GM19438 (cell line): Measurements from ENCODE around the gene C1orf53.

Source experiments
- ATAC-seq: cut with Tn5 transposase; IDR thresholded peaks from one replicate; pipeline ENCODE4 v1.9.1; 2021; ENCODE audit warnings: low read depth; ENCODE audit not compliant: unreplicated experiment

The C1orf53 gene

GRCh38 chr1:197907846-197908616 lies 5.6 kb downstream of the C1orf53 start:
- ATAC-seq: no peak

DNA sequence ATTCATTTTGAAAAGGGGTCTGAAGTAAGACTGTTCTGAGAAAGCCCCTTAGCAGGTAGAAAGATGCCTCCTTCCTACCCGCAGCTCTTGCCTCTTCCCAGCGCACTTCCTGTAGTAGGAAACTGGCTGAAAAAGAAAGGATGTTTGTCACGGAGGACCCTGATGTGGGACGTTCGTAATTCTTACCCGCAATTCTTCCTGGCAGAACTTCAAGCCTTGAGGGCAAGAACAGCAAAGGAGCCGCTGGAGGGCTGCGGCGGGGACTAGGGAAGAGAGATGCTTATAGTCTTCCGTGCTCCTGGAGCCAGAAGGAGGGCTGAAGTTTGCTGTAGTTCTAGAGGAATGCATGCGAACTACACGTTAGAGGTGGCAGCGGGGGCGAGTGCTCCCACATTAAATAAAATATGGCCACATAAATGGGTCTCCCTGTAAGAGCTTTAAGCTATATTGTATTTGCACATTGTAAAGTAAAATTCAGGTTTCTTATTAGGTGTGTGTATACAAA lies 6.3 kb downstream of the C1orf53 start:
- no peak for ATAC-seq

GRCh38 chr1:197909384-197909783 lies 7.0 kb downstream of the C1orf53 start:
- no peak for ATAC-seq

- no peak for ATAC-seq
These were observed 7.9 kb downstream of the C1orf53 start for GRCh38 chr1:197910120-197910991.

GRCh38 chr1:197911111-197911856 lies 8.9 kb downstream of the C1orf53 start:
- ATAC-seq: no peak

- ATAC-seq: no peak
These were observed 9.6 kb downstream of the C1orf53 start for GRCh38 chr1:197911857-197912696.

- no peak for ATAC-seq
These were observed 10.5 kb downstream of the C1orf53 start for GRCh38 chr1:197912739-197913494.

DNA sequence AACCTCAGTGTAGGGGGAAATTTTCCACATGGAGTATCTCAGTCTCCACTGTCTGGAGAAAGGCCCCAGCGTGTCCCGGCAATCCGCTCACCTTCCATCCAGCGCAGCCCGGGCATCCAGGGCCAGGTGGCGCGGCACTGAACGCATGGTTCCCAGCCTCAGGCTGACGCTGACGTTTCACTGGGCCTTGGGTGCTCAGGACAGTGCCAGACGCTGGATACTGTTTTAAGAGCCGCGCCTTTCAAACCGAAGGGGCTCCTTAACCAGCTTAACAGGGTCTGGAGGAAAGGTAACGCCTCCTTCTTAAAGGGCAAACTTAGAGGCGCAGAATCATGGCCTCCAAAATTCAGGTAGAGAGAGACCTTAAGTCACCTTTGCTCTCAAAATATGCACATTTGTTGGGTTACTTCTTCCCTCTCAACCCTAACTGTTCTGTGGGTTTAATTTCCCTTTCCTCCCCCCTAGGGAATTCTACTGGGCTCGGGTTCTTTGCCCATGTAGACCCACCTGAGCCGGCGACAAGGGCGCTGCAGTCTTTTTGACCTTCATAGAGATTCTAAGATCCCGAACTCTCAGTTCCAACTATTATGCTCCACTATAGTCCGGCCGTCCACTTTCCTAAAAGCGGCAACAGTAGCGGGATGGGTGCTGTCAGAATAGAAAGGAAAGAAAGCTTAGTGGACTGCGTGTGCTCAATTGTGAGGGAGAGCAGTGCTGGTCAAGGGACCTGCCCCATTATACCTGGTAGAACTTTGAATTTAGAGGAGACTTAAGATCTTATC lies 11.3 kb downstream of the C1orf53 start:
- no peak for ATAC-seq

GRCh38 chr1:197914510-197914909 lies 12.1 kb downstream of the C1orf53 start:
- no peak for ATAC-seq

- no peak for ATAC-seq
These were observed 12.9 kb downstream of the C1orf53 start for GRCh38 chr1:197915260-197915861.

GRCh38 chr1:197915862-197916499 lies 13.6 kb downstream of the C1orf53 start:
- ATAC-seq: no peak

DNA sequence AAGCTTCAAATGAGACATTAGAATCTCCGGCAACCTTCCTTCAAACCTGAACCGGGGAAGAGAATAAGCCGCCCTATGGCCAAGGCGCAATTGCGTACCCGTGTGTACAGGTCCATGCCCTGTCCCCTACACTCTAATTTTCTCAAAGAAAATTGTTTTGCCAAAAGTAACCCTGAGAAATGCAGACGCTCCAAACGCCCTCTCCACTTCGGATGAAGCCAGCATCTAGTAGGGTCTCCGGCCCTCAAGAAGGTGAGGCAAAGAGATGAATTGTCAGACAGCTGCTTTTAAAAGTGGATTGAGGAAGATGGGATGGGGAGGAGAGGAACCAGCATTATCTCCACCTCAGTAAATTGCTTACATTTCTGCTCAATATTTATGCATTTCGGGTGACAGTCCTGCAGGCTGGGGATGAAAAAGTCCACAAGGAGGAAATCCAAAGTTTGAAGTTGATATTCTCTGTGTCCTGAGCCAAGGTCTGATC lies 14.1 kb downstream of the C1orf53 start:
- no peak for ATAC-seq

DNA sequence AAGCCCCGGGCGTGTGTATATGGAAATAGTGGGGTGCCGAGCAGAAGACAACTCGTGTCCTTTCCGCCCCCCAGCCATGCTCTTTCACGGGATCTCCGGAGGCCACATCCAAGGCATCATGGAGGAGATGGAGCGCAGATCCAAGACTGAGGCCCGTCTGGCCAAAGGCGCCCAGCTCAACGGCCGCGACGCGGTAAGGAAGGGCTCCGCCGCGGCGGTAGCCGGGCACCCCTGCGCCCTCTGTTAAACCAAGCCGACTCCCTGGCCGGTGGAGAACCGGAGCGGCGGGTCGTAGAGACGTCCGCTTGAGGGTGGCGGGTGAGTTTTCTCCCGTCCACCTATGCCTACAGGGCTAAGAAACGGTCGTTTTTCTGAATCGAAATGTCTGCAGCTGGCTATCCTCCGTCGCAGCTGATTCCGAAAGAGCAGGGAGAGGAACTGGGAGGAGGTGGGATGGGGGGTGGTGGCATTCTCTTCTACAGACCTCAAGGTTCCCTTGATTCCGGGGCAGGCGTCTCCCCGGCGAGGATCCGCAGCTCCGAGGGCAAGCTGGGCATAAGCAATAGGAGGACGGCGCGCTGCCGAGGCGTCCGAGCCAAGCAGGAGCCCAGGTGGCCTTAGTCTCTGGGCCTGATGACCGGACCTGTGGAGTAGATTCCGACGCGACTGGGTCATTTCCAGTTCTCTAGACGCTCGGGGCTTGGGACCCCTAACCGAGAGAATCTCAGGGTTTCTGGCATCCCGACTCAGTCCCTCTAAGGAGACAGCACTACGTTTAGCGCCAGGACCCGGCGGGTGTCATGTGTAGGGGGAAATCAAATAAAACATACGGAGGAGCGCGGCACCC lies 15.6 kb downstream of the C1orf53 start:
- no peak for ATAC-seq

- no peak for ATAC-seq
These were observed 16.4 kb downstream of the C1orf53 start for GRCh38 chr1:197918807-197919345.

- ATAC-seq: no peak
These were observed 17.1 kb downstream of the C1orf53 start for GRCh38 chr1:197919346-197920066.

DNA sequence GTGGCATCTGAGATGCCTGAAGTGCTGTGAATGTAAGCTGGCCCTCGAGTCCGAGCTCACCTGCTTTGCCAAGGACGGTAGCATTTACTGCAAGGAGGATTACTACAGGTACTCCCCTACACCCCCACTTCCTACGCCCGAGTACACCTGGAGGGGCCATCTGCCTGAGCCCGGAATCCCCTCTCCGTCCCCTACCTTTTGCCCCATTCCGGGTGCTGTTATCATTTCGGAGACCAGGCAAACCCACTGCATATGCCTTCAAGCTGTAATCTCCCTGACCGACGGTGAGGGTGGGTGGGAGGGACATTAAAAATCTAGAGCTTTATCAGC lies 17.6 kb downstream of the C1orf53 start:
- ATAC-seq: no peak
